ENCODE results near the gene IFI27L1.
A peak's percentile ranks its signal among the peaks of the same experiment; 100 is the strongest.

IFI27L1 gene

DNA sequence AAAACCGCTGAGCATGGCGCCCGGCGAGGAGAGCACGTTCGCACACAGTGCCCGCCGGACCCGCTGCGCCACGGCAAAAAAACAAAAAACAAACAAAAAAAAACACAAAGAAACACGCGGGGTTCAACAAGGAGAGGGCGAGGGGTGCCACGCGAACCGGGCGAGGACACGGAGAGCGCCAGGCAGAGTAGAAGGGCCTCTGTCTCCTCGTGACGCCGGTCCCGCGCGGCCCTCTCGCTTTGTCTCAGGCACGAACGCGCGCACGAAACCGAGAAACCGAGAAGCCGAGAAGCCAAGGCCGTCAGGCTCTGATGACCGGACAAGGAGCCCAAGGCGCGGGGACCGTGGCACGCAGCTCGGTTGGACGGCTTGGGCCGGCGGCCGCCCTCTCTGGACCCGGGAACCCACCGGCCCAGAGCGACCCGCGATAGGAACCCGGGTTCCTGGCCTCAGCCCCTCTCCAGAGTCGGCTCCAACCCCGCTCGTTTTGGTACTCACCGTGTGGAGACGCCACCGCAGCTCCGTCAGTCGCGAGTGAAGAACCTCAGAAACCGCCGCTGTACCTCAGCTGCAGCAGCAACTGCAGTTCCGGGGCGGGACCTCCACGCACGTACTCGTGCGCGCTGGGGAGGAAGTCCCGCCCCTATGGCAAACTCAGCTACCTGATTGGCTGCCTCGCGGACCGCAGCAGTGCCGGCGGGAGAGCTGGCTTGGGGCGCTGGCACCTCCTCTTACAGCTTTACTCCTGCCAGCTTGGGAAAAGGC, at the start of gene IFI27L1, which contains the start of gene DDX24:
IFI27L1 (plus strand) TSS at position 690 of the 765 bp plus-strand sequence. CDS start 15,628 bp downstream, outside the sequence.
DDX24 (minus strand) TSS at position 582 of the 765 bp plus-strand sequence. CDS start 1,460 bp downstream, outside the sequence.
- peak; percentile 97 for DNase-seq

- no peak for DNase-seq
Measured at GRCh38 chr14:94031883-94032279, 49.2 kb upstream of the IFI27L1 start.

DNA sequence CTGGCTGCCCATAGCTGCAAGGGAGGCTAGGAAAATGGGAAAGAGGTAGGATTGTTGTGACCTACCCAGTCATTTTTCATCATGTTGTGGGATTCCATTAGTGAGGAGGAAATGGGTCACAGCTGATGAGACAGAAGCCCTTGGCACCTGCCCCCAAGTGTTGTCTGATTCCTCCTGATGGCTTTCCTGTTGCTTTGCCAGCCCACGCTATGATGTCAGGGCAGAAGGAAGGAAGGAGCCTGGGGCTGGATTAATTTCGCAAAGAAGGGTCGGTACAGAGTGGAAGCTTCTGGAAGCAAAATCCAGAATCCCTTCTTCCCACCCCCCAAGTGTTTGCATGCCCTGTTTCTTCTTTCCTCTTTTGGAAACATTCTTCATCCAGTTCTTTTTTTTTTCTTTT, 46.2 kb upstream of the IFI27L1 start:
- no peak for DNase-seq

GRCh38 chr14:94036313-94037167, 44.6 kb upstream of the IFI27L1 start:
- peak; percentile 79 for DNase-seq

GRCh38 chr14:94037954-94038353, 43.2 kb upstream of the IFI27L1 start:
- no peak for DNase-seq

DNA sequence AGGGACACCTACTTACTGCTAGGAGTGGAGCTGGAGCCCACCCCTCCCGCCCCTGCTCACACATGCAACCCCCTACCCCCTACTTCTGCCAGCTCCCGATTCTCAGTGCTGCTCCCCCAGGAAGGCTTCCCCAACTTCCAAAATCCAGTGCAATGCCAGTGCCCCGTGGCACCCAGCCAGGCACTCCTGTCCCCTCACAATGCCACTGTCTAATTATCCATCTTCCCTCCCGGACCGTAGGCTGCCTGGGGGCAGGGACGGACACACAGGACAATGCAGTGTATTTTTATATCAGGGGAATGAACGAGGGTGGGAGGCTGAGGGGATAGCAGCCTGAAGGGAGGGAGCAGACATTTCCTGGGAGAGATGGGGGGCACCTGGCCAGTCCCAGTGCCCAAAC, 42.6 kb upstream of the IFI27L1 start:
- DNase-seq: no peak

DNA sequence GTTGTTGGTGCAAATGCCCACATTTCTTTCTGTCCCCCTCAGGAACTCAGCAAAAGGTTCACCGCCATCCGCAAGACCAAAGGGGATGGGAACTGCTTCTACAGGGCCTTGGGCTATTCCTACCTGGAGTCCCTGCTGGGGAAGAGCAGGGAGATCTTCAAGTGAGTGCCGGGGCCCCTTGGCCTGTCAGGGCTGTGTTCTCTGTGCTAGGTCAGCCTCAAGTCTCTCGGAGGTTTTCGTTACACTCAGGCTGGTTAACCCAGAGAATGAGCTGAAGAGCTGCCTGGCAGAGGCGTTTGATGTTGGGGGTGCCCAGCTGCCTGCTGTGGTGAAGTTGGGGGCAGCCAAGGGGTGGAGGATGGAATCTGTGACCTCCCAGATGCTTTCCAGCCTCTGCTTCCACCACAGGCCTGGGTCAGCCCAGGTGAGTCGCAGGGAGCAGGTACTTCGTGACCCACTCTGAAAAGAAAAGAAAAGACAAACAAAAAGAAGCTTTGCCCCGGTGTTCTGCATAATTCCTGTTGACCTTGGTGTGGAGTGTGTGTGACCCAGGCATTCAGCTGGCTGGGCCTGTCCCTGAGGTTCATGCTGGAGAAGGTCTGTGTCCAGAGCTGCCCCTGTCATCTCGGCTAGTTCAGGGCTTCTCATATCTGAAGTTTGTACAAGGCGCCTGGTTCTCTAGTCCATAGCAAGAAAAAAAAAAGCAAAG, 42.0 kb upstream of the IFI27L1 start:
- no peak for DNase-seq

- no peak for DNase-seq
Measured at GRCh38 chr14:94040247-94040646, 40.9 kb upstream of the IFI27L1 start.

DNA sequence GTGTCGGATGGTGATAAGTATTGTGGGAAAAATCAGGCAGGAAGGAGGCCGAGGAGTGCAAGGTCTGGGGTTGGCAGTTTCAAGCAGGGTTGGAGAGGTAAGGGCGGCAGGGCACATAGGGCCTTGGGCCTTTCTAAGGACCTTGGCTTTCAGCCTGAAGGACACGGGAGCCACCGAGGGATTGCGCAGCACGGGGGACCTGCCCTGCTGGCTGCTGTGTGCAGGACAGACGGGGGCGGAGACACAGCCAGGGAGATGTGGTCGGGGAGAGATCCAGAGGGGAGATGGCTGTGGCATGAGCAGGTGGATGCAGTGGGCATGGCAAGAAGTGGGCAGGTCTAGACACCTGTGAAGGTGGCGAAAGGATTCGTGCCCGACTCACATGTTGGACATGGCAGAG, 40.3 kb upstream of the IFI27L1 start:
- no peak for DNase-seq

DNA sequence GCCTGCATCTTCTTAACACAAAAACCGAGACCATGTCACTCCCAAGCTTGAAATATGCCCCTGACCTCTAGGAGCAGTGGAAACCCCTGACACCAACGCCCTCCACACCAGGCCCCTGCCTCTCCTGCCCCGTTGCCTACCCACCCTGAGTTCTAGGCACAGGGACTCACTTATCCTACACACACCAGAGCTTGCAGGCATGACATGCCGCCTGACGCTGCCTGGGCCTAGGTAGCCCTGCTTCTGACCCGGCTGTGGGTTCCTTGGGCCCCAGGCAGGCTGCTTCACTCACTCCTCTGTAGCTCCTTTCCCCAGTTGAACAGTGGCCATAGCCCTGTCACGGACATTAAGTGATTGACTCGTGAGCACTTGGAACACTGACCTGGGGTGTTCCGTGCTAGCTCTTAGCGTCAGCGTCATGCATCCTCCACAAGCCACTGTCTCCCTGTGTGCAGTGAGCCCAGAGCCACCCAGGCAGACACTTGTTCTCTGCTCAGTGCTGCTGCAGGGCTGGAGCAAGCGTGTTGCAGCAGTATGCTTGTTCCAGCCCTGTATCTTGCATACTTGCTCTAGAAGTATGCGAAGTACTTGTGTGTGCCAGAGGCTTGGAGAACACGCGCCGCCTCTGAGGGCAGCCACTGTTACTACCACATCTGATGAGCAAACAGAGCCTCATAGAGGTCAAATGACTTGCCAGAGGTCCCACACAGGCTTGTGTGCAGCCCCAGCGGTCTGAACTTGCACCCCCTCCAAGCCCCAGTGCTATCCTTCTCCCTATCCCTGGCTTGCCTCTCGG, 39.4 kb upstream of the IFI27L1 start:
- DNase-seq: no peak

GRCh38 chr14:94042433-94043091, 38.5 kb upstream of the IFI27L1 start:
- DNase-seq: no peak

DNA sequence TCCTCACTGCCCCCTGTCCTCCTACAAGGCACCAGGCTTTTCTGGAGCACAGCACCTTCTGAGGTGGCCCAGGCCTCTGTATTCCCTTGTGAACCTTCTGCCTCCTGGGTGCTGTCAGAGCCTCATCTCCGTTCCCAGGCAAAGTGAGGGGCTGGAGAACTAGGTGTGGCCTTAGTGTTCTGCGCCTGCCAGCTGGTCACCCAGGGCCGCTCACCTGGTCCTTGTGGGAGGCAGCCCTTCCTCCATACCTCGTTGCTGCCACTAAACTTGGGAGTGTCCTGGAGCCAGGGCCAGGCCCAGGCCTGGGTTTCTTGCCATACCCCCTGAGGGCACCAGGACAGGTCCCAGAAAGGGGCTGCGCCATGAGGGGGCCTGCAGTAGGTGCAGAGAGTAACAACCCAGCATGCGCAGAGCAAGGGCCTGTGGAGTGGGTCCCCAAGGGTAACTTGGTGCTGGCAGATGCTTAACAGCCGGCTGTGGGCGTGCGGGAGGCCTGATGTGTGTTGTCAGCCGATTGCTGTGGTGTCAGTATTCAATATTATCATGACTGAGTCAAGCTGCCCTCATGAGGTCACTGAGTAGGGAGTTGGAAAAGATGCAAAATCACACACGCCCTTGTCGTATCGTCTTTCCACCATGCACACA, 37.9 kb upstream of the IFI27L1 start:
- DNase-seq: no peak

- no peak for DNase-seq
Measured at GRCh38 chr14:94043756-94044475, 37.2 kb upstream of the IFI27L1 start.

- DNase-seq: no peak
Measured at GRCh38 chr14:94044476-94045091, 36.5 kb upstream of the IFI27L1 start.

DNA sequence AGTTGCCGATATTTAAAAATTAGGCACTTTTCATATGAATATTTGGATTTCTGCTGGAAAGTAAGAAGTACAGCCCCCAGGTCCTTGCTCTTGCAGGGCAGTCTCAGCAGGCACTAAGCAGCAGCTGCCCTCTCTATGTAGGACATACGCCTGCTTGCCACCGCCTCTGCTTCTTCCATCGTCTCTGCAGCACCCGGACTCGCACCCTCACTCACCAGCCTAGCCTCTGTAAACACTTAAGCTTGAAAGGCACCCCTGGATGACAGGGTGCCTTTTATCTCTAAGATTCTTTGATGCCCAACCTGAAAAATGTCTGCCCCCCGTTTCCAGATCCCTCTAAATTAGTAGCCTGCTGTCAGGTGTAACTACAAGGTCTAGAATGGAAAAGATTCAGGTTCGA, 36.0 kb upstream of the IFI27L1 start:
- DNase-seq: no peak

GRCh38 chr14:94045563-94046345, 35.4 kb upstream of the IFI27L1 start:
- no peak for DNase-seq

GRCh38 chr14:94046696-94047250, 34.3 kb upstream of the IFI27L1 start:
- DNase-seq: no peak

GRCh38 chr14:94047581-94047980, 33.5 kb upstream of the IFI27L1 start:
- no peak for DNase-seq

Data from CD4-positive, alpha-beta T cell treated with Interleukin-10 for 1 hour (primary cell).